ENCODE results near the gene LGSN.
"Not testable (repeated sequence)": the region's sequence is repeated elsewhere in the genome, so short reads cannot be mapped to it uniquely, and the experiment has no call there.

The LGSN gene, protein sequence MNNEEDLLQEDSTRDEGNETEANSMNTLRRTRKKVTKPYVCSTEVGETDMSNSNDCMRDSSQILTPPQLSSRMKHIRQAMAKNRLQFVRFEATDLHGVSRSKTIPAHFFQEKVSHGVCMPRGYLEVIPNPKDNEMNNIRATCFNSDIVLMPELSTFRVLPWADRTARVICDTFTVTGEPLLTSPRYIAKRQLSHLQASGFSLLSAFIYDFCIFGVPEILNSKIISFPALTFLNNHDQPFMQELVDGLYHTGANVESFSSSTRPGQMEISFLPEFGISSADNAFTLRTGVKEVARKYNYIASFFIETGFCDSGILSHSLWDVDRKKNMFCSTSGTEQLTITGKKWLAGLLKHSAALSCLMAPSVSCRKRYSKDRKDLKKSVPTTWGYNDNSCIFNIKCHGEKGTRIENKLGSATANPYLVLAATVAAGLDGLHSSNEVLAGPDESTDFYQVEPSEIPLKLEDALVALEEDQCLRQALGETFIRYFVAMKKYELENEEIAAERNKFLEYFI

DNA sequence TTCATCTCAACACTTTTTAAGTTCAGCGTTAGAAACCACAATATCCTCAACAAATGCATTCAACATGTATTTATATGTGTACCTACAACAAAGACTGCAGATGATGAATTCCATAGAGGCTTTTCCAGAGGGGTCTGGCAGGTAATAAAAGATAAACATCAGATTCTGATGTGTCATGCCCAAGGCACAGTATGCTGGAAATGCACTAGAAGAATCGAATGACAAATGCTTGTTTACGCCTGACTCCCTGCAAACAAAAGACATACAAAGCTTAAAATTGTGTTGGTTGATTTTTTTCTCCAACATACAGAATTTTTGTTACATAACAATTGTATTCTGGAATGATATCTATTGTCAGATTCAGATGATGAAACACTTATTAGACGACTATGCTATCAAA is at the start of gene LGSN:
LGSN (minus strand) TSS at position 45 of the 400 bp plus-strand sequence; CDS start at position 5, 40 bp downstream.
- DNase-seq = no peak

DNA sequence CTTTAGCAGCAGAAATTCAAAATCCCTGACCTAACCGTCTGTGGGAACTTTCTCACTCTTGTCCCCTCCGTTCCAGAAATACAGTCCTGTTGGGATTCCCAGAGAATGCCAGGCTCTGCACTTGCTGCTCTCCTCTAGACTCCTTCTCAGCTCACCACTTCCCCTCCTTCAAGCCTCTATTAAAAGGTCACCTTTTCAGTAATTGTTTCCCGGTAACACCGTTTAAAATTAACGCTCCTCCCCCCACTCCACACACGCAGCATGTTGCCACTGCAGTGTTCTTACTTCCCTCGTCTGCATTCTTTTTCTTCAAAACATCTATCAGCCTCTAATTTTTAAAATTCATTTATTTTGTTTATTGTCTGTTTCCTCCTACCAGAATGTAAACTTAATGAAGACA is 48.6 kb upstream of the LGSN start:
- DNase-seq = no peak

DNA sequence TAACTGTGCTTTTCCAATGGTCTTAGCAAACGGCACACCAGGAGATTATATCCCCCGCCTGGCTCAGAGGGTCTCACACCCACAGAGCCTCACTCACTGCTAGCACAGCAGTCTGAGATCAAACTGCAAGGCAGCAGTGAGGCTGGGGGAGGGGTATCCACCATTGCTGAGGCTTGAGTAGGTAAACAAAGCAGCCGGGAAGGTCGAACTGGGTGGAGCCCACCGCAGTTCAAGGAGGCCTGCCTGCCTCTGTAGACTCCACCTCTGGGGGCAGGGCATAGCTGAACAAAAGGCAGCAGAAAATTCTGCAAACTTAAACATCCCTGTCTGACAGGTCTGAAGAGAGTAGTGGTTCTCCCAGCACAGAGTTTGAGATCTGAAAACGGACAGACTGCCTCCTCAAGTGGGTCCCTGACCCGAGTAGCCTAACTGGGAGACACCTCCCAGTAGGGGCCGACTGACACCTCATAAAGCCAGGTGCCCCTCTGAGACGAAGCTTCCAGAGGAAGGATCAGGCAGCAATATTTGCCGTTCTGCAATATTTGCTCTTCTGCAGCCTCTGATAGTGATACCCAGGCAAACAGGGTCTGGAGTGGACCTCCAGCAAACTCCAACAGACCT is 42.8 kb upstream of the LGSN start:
- DNase-seq = not testable (repeated sequence)

DNA sequence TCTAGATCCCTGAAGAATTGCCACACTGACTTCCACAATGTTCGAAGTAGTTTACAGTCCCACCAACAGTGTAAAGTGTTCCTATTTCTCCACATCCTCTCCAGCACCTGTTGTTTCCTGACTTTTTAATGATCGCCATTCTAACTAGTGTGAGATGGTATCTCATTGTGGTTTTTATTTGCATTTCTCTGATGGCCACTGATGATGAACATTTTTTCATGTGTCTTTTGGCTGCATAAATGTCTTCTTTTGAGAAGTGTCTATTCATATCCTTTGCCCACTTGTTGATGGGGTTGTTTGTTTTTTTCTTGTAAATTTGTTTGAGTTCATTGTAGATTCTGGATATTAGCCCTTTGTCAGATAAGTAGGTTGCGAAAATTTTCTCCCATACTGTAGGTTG is 37.6 kb upstream of the LGSN start:
- DNase-seq = not testable (repeated sequence)

DNA sequence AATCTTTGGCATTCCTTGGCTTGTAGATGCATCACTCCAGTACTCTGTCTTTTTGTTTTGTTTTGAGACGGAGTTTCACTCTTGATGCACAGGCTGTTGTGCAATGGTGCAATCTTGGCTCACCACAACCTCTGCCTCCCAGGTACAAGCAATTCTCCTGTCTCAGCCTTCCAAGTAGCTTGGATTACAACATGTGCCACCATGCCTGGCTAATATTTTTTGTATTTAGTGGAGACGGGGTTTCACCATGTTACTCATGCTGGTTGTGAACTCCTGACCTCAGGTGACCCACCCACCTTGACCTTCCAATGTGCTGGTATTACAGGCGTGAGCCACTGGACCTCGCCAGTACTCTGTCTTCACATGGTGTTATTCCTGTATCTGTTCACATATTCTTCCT is 35.8 kb upstream of the LGSN start:
- DNase-seq = no peak

DNA sequence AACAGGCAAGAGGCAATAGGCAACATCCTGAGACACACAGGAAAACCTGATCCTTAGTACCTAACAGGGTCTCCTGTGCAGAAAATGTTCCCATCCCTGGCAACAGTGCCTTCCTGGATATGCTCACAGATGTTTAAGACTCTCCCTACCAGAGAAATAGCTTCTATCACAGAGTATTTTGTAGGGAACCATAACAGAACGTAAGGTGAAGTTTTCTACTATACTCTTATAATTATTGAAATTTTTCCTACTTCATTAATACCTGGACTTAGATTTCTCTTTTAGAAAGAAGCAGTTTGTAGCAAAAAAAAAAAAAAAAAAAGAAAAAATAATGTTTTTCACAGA is 33.5 kb upstream of the LGSN start:
- DNase-seq = no peak

DNA sequence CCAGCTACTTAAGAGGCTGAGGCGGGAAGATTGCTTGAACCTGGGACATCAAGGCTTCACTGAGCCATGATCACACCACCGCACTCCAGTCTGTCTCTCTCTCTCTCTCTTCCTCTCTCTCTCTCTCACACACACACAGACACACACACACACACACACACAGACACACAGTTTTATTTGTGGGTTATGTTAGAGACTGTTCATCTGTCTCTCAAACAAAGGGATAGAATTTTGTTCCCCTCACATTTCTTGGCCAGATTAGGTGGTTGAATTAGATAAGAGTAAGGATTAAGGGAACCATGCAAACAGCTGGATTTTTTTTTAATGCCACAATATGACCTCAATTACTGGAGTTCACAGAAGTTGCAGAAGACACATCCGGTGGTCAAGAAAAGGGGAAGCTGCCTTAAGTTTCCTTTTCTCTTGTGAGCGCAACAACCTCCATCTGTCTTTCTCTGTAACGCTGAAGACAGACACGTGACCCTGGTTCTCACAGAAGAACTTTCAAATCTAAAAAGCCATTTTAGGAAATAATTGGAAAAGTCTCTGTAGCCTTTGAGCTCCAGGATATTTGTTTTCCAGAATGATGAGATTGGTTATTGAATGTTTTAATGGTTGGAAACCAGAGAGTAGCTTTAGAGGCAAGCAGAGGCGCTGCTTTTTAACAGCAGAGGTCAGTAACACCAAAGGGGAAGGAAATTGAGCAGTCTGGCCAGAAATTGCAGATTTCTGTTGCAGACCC is 32.9 kb upstream of the LGSN start:
- DNase-seq = peak; percentile 15

DNA sequence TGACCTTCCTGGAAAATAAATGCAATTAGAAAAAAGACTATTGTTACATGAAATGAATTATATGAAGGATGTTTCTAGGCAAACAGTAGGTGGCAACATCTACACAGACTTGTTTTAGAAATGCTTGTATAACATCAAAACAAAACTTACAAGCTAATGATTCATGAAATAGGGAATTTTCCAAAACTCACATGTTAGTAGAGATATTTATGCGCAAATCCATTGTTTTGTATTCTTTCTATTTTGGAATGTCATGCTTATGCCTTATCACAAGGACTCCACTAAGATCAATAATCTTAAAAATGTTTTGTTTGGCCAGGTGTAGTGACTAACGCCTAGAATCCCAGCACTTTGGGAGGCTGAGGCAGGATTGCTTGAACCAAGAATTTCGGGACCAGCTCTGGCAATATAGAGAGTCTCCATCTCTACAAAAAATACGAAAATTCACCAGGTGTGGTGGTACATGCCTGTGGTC is 32.3 kb upstream of the LGSN start:
- no peak for DNase-seq

DNA sequence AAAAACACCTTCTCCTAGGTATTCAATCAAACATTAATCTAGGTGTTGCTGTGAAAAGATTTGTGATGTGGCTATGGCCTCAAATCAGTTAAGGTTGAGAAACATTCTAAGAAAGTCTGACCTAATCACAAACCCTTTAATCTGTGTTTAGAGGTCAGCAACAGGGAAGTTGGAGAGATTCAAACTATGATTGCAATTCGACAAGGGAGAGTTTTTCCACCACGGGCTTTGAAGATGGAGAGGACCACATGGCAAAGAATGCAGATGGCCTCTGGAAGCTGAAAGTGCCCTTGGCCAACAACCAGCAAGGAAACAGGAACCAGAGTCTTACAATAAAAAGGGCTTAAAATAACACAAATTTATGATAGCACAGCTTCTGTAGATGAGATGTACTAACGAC is 29.6 kb upstream of the LGSN start:
- DNase-seq = no peak

DNA sequence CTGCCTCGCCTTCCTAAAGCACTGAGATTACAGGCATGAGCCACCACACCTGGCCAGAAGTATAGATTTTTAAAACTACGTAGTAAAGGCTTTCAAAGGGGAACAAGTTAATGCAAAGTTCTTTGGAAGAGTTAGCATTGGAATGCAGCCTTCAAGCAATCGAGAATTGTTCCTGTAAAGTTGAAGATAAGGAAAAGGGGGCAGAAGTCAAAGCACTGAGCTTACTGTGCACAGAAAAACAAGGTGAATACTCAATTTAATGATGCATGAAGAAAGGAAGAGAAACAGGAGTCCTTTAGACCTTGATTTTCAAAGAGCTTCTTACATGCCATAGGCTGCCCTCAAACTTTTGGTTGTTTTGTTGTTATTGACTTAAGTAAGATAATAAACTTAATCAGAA is 29.1 kb upstream of the LGSN start:
- DNase-seq = no peak

DNA sequence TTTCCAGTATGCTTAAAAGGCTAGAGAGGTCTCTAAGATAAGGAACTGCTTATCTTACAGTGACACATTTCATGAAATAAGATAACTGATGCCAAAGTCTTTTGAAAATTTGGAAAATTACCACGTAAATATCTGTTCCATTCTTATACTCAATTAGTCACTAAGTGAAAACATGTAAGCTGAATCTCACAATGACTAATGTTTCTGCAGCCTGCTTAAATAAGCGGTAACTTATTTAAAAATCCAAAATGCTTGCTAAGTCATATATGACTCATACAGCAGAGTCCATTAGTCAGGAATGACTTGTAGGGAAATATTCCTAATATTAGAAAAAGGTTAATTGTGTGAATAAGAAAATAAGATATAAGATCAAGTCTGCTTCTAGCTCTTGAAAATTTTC is 27.8 kb upstream of the LGSN start:
- no peak for DNase-seq

DNA sequence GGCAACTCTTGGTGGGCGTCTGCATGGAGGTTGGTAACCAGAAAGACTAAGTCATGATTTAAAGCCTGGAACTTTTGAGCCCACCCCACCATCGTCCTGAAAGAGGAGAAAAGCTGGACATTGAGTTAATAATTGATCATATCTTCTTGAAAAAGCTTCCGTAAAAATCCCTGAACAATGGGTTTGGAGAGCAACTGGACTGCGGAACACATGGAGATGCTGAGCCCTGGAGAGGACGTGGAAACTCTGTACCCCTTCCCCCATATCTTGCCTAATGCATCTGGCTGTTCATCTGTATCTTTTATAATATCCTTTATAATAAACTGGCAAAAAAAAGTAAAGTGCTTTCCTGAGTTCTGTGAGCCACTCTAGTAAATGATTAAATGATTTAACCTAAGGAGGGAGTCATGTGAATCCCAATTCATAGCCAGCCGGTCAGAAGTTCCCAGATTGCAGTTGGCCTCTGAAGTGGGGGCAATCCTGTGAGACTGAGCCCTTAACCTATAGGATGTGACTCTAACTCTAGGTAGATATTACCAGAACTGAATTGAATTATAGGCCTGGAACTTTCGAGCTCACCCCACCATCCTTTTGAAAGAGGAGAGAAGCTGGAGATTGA is 26.5 kb upstream of the LGSN start:
- DNase-seq = no peak

DNA sequence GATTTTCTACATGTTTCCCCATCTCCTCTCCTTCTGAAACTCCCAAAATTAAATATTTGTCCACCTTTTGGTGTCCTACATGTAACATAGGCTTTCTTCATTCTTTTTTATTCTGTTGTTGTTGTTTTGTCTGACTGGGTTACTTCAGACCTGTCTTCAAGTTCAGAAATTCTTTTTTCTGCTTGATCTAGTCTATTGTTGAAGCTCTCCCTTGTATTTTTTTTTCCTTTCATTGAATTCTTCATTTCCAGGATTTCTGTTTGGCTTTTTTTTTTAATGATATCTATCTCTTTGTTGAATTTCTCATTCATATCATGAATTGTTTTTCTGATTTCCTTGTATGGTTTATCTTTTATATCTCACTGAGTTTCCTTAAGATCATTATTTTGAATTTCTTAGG is 20.6 kb upstream of the LGSN start:
- DNase-seq = no peak

DNA sequence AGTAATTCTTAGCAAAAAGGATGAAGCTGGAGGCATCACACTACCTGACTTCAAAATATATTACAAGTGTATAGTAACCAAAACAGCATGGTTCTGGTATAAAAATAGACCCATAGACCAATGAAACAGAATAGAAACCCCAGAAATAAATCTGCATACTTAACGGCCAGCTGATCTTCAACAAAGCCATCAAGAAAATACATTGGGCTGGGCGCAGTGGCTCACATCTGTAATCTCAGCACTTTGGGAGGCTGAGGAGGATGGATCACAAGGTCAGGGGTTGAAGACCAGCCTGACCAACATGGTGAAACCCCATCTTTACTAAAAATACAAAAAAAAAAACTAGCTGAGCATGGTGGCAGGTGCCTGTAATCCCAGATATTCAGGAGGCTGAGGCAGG is 14.9 kb upstream of the LGSN start:
- not testable (repeated sequence) for DNase-seq

DNA sequence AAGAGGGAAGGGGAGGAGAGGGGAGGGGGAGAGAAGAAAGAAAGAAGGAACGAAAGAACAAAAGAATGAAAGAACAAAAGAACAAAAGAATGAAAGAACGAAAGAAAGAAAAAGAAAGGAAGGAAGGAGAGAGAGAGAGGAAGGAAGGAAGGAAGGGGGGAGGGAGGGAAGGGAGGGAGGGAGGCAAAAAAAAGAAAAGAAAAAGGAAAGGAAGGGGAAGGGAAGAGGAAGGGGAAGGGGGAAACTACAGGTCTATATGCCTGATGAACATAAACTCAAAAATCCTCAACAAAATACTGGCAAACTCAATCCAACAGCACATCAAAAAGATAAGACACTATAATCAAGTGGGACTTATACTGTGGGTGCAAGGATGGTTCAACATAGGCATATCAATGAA is 13.7 kb upstream of the LGSN start:
- DNase-seq = no peak

DNA sequence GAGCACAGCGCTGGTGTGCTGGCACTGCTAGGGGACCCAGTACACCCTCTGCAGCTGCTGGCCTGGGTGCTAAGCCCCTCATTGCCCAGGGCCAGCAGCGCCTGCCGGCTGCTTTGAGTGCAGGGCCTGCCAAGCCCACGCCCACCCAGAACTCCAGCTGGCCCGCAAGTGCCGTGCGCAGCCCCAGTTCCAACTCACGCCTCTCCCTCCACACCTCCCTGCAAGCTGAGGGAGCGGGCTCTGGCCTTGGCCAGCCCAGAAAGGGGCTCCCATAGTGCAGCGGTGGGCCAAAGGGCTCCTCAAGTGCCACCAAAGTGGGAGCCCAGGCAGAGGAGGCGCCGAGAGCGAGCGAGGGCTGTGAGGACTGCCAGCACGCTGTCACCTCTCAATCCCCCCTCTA is 6.8 kb upstream of the LGSN start:
- DNase-seq = not testable (repeated sequence)

DNA sequence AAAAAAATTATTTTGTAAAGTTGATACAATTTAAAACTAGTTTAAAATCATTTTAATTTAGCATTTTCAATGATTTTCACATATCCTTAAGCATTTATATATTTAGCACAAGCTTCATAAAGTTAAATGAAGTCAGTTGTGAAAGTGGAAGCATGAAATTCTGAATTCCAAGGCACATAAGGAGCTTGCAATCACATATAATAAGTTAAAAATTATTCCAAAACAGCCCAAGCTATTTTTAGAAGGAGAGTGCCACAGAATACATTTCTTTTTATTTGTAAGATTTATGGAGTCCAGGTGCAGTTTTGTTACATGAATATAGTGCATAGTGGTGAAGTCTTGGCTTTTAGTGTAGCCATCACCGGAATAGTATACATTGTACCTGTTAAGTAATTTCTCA is 3.2 kb upstream of the LGSN start:
- DNase-seq = no peak

DNA sequence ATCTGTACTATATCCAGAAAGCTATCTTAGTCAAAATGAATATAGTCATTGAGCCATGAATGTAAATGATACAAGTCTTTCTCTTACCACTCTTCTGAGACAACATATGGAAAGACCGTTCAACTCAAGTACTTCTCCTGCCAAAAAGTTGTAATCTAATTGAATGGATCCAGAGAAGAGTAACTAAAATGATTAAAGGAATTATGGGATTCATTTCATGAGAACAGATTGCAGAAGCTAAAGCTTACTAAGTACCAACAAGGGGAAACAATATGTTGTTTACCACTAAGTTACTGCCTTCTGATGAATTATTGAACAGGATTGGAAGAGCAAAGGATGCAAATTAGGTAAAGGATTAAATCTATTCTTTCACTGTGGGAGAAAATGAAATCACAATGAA is 2.0 kb upstream of the LGSN start:
- no peak for DNase-seq

DNA sequence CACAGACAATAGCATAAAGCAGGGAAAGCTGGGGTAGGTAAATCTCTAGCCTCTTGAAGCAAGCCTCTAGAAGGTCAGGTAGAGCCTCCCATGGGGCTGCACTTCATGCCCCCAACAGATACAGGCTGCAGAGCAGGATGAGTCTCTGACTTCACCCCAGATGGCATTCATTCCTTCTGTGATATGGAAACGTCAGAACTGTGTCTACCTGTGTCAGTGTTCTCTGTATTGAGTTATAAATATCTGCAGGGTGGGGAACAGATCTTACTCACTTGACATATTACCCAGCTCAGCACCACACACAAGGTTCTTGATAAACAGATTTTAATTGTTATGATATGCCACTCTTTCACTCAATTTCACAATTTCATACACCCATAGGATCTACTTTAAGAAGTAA is 2.1 kb downstream of the LGSN start:
- DNase-seq = no peak

DNA sequence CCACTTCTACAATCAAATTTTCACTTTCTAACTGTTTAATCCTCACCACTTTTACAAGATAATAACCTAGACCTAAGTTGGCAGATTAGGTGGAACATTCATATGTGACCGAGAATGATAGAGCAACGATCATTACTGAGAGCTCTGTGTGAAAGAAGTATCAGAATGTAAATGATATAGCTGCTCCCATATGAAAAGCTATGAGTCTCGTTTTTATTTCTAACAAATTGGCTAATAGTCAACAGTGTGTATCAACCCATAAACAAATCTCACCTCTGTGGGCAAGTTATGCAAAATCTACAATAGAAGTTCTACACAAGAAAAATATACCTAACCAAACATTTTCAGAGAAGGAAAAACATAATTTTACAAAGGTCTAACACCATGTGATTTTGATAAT is 3.7 kb downstream of the LGSN start:
- DNase-seq = no peak

DNA sequence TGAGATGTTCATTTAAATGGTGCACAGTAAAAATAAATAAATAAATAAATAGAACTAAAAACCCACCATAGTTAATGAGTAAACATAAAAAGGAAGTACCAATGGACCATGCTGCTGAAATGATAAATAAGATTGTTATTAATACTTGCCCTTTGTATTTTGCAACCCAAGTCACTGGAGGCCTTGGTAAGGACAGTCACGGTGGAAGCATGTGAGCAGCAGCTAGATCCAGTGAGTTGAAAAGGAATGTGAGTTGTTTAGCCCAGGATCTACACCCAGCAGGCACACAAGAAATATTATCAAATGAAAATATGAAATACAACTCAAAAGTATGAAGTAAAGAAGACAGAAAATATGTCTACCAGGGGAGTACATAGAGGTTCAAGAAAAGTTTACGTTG is 6.7 kb downstream of the LGSN start:
- DNase-seq = no peak

DNA sequence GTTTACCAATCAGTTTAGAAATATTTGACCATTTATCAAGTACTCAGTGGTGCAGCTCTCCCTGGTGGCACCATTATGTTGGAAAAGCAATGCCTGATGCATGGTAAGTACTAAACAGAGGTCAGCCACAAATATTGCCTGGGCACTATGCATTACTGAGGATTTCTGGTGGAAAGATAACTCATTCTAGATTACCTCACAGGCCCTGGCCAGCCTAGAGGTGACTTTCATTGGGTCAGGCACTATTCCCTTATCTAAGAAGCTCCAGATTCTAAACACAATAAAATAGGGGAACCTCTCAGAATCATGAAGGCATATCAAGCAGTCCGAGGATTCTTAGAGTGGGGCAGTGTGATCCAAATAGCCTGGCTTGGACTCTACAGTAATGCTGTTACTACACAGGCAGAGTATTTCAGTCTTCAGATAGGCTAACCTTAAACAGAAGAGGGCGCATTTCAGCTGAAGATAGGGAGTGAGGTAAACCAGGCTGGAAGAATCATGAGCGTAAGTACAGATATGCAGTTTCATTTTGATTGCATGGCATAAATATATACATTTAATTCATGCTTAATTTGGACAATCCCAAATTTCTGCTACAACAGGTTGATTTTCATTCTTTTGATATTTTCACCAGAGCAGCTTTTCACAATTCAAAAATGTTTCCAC is 12.1 kb downstream of the LGSN start:
- DNase-seq = no peak

DNA sequence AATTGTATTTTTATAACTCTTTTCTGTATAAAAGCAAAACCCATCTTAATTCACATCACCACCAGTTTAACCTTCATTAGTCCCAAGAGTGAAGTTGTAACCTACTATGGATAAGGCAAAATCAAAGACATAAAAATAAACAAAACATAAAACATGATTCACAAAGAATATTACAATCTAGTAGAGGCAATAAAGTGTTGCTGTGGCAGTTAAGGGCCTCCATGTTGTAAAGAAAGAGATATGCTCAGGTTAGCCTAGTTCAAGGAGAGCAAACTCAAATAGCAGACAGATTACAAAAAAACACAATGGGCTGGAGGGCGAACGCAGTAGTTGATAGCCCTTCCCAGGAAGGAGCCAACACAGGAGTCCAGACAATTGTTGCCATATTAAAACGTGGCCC is 13.4 kb downstream of the LGSN start:
- no peak for DNase-seq

All from CD4-positive, alpha-beta T cell treated with Interleukin-21 for 1 hour (primary cell).